NCI-H2107 treated with DMSO at 0.1 percent for 48 hours (cell line): ENCODE results near the gene IFNE.

Experiments used
- DNase-seq: peaks from one replicate; lab custom pipeline; 2025; ENCODE audit not compliant: unreplicated experiment; lab: John Stamatoyannopoulos, UW

Gene IFNE

GRCh38 chr9:21482213-21482612, at the start of gene IFNE:
TSS of gene IFNE (minus strand) at chr9:21482313. CDS start at chr9:21481694, 619 bp downstream.
- no peak for DNase-seq

- no peak for DNase-seq
These were observed 46.2 kb upstream of the IFNE start for GRCh38 chr9:21528123-21528808.

- DNase-seq: no peak
These were observed 45.5 kb upstream of the IFNE start for GRCh38 chr9:21527579-21527978.

- DNase-seq: no peak
These were observed 43.1 kb upstream of the IFNE start for GRCh38 chr9:21525174-21525573.

- DNase-seq: no peak
These were observed 42.2 kb upstream of the IFNE start for GRCh38 chr9:21524099-21524830.

GRCh38 chr9:21523021-21524014, 41.2 kb upstream of the IFNE start:
- DNase-seq: no peak

- no peak for DNase-seq
These were observed 40.2 kb upstream of the IFNE start for GRCh38 chr9:21522348-21522747.

GRCh38 chr9:21521448-21521847, 39.3 kb upstream of the IFNE start:
- no peak for DNase-seq

GRCh38 chr9:21520501-21521228, 38.6 kb upstream of the IFNE start:
- DNase-seq: no peak

GRCh38 chr9:21519855-21520434, 37.8 kb upstream of the IFNE start:
- no peak for DNase-seq

- no peak for DNase-seq
These were observed 34.7 kb upstream of the IFNE start for GRCh38 chr9:21516796-21517195.

- DNase-seq: no peak
These were observed 31.3 kb upstream of the IFNE start for GRCh38 chr9:21513431-21513830.

GRCh38 chr9:21510806-21511205, 28.7 kb upstream of the IFNE start:
- DNase-seq: no peak

GRCh38 chr9:21507483-21507790, 25.3 kb upstream of the IFNE start:
- no peak for DNase-seq

- no peak for DNase-seq
These were observed 24.7 kb upstream of the IFNE start for GRCh38 chr9:21506626-21507482.

GRCh38 chr9:21505425-21506179, 23.5 kb upstream of the IFNE start:
- no peak for DNase-seq

GRCh38 chr9:21504894-21505293, 22.8 kb upstream of the IFNE start:
- DNase-seq: no peak

- DNase-seq: no peak
These were observed 22.0 kb upstream of the IFNE start for GRCh38 chr9:21504113-21504512.

- no peak for DNase-seq
These were observed 20.5 kb upstream of the IFNE start for GRCh38 chr9:21502586-21502985.
